CD4-positive, CD25-positive, alpha-beta regulatory T cell (primary cell): ENCODE data around the gene FHIT. TPM values are rescaled to one million over a fixed set of nuclear protein-coding genes. Genes with fewer than 3 reads are reported as not detected.
A peak's percentile ranks its signal among the peaks of the same experiment; 100 is the strongest.

Experiments
- ATAC-seq, 2 donors: fragments of 150-1000 bp; cut with Tn5 transposase; one replicate each; pipeline ENCODE4 v1.10.0; 2021; ENCODE audit warnings: low read depth in 2 of 2, moderate number of reproducible peaks in 2 of 2, moderate library complexity in 1 of 2
- DNase-seq, 3 donors: peaks; one replicate each; pipeline versions ENCODE4 v3.0.0 to v3.0.0-alpha.2; 2012 to 2022; ENCODE audit warnings: mixed read lengths in 1 of 3
- H3K27ac ChIP-seq: one replicate; pipeline ENCODE4 v1.7.0; 2013; ENCODE audit warnings: mild to moderate bottlenecking, low read length; ENCODE audit not compliant: insufficient read depth, poor library complexity, severe bottlenecking
- H3K27me3 ChIP-seq: one replicate; pipeline ENCODE4 v1.7.0; 2013; ENCODE audit warnings: low read length; ENCODE audit not compliant: control insufficient read depth, insufficient read depth
- H3K36me3 ChIP-seq: one replicate; pipeline ENCODE4 v1.7.0; 2013; ENCODE audit warnings: mild to moderate bottlenecking, low read length, moderate library complexity; ENCODE audit not compliant: control insufficient read depth, insufficient read depth
- H3K4me1 ChIP-seq: 2 replicates; pipeline ENCODE4 v1.7.0; 2013; ENCODE audit warnings: mild to moderate bottlenecking, low read length; ENCODE audit not compliant: insufficient read depth, control insufficient read depth, poor library complexity, severe bottlenecking
- H3K4me3 ChIP-seq: one replicate; pipeline ENCODE4 v1.7.0; 2013; ENCODE audit warnings: low read depth, mild to moderate bottlenecking, low read length, moderate library complexity
- H3K9me3 ChIP-seq, 2 experiments: 1 replicate in 1 of 2; 2 replicates in 1 of 2; pipeline ENCODE4 v1.7.0; 2013; ENCODE audit warnings: low read length in 2 of 2, mild to moderate bottlenecking in 1 of 2, moderate library complexity in 1 of 2; ENCODE audit not compliant: control insufficient read depth in 2 of 2
- H3K27ac Mint-ChIP-seq, 3 donors: one replicate each; pipeline ENCODE4 v1.8.0; 2020 to 2022; ENCODE audit warnings: mild to moderate bottlenecking in 3 of 3, mixed read lengths in 3 of 3, moderate library complexity in 2 of 3
- H3K27me3 Mint-ChIP-seq: one replicate; pipeline ENCODE4 v1.8.0; 2022; ENCODE audit warnings: mild to moderate bottlenecking, mixed read lengths
- H3K36me3 Mint-ChIP-seq: one replicate; pipeline ENCODE4 v1.8.0; 2020; ENCODE audit warnings: mixed read lengths
- H3K4me1 Mint-ChIP-seq, 4 donors: one replicate each; pipeline ENCODE4 v1.8.0; 2020 to 2022; ENCODE audit warnings: mixed read lengths in 4 of 4, mild to moderate bottlenecking in 1 of 4
- H3K4me3 Mint-ChIP-seq, 4 donors: one replicate each; pipeline ENCODE4 v1.8.0; 2020 to 2022; ENCODE audit warnings: mild to moderate bottlenecking in 4 of 4, mixed read lengths in 4 of 4, moderate library complexity in 3 of 4
- H3K9me3 Mint-ChIP-seq, 7 donors: one replicate each; pipeline ENCODE4 v1.8.0; 2020 to 2022; ENCODE audit warnings: mixed read lengths in 7 of 7, mild to moderate bottlenecking in 3 of 7, moderate library complexity in 2 of 7
- polyA plus RNA-seq, 4 donors: library from polyadenylated mRNA; unstranded; fragments of 300-500 nt; fragmentation: Illumina TruSeq; gene quantifications; one replicate each; pipeline ENCODE4 v1.2.3, GENCODE V29; 2021
- total RNA-seq: library from RNA; stranded (reverse); gene quantifications from one replicate; pipeline ENCODE4 v1.2.3, GENCODE V29; 2022

FHIT gene
- total and polyA plus RNA-seq, 5 donors from 2014 or later, result 7.8 to 120 (median 14.4) TPM

DNA sequence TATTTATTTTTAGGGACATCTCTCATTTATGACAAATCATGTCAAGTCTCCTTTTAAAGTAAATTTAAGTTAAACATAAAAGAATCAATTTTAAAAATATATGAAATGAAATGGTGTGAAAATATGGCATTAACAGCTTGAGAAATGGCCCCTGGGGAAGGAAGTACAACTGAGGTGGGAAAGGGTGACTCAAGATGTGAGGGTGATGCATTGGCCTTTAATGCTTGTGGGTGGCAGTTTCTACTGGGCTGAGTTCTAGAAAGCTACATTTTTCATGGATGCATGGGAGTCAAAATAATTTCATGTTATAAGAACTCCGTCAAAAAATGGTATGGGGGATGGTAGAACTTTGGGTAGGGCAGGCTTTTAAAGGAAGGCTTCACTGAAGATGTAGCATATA lies 1492.6 kb downstream of the FHIT start:
- Mint-ChIP-seq H3K4me1 (peaks cover 4 to 33% (median 18%) of the 10 kb centered on the region in 4 donors), H3K36me3 (peaks cover 5% of the 10 kb centered on the region), H3K27ac (no peak overlapping the region), H3K4me3 (no peak overlapping the region), H3K27me3 (peaks cover 4% of the 10 kb centered on the region), H3K9me3 (peaks cover 0 to 1% (median 0%) of the 10 kb centered on the region in 7 donors)
- Histone ChIP-seq H3K36me3 (no peaks in the 10 kb centered on the region), H3K4me3 (no peak overlapping the region), H3K9me3 (no peaks in the 10 kb centered on the region), H3K27ac (no peak overlapping the region), H3K4me1 (no peaks in the 10 kb centered on the region), H3K27me3 (no peaks in the 10 kb centered on the region)
- DNase-seq, result no peak
- no peak for ATAC-seq

DNA sequence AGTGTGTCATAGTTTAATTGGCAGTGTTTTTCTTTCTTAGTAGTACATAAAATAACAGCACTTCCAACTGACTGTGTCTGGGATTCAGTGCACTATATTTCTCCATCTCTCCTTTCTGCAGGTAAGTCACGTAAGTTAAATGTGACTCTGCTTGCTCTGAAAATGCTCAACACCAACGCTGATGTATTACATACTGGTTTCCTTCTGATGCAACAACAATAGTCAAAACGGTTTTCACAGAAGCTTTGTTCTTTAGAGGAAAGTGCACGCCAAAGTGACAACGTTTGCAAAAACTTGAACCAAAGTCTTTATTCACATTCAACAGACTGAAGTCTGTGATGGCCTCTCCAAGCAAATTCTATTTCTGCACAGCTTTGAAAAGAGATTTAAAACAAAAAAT lies 1494.3 kb downstream of the FHIT start:
- Histone ChIP-seq H3K27me3 (no peaks in the 10 kb centered on the region), H3K4me3 (no peak overlapping the region), H3K9me3 (no peaks in the 10 kb centered on the region), H3K27ac (no peak overlapping the region), H3K4me1 (no peaks in the 10 kb centered on the region), H3K36me3 (no peaks in the 10 kb centered on the region)
- H3K36me3 Mint-ChIP-seq, result peaks cover 12% of the 10 kb centered on the region
- H3K4me1 Mint-ChIP-seq, result peaks cover 4 to 37% (median 19%) of the 10 kb centered on the region in 4 donors
- DNase-seq (peak in 1 of 3 donors; percentile 16), ATAC-seq (no peak)
- H3K4me3 Mint-ChIP-seq, result no peak overlapping the region
- H3K27ac Mint-ChIP-seq, result no peak overlapping the region
- peaks cover 4% of the 10 kb centered on the region for H3K27me3 Mint-ChIP-seq
- H3K9me3 Mint-ChIP-seq, result peaks cover 0 to 1% (median 0%) of the 10 kb centered on the region in 7 donors

DNA sequence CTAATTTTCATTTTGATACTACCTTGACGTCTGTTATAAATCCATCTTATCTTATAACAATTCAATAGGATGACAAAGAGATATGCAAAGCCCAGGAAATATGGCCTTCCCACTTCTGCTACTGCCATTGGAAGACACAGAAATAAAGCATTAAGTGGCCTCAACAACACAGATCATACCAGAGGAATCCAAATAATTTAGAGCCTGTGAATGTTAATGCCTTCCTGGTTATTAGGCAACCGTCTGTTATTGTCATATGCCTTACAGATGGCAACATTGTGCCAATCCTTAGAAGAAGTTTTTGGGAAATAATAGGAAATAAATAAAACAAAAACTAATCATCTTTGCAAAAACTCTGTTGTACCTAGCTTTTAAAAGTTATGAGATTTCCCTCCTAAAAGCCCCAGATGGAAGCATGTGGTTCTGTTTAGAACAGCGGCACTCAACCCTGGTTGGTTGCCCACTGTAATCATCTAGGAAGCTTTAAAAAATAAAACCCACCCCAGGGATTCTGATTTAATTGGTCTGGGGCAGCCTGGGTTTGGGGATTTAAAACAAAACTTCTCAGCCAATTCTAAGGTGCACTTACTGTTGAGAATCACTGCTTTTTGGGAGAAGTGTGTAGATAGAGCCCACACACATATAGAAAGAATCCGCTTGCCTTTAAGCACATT lies 1496.7 kb downstream of the FHIT start:
- Histone ChIP-seq H3K4me3 (no peak overlapping the region), H3K27ac (no peak overlapping the region), H3K9me3 (no peaks in the 10 kb centered on the region), H3K36me3 (no peaks in the 10 kb centered on the region), H3K4me1 (no peaks in the 10 kb centered on the region), H3K27me3 (no peaks in the 10 kb centered on the region)
- peaks cover 15% of the 10 kb centered on the region for H3K36me3 Mint-ChIP-seq
- peaks cover 7% of the 10 kb centered on the region for H3K27me3 Mint-ChIP-seq
- peaks cover 4 to 28% (median 15%) of the 10 kb centered on the region in 4 donors for H3K4me1 Mint-ChIP-seq
- ATAC-seq, result no peak
- H3K27ac Mint-ChIP-seq, result peak overlapping the region in 1 of 3 donors; percentile 24
- DNase-seq, result no peak
- H3K9me3 Mint-ChIP-seq, result peaks cover 0 to 2% (median 0%) of the 10 kb centered on the region in 7 donors
- H3K4me3 Mint-ChIP-seq, result no peak overlapping the region

DNA sequence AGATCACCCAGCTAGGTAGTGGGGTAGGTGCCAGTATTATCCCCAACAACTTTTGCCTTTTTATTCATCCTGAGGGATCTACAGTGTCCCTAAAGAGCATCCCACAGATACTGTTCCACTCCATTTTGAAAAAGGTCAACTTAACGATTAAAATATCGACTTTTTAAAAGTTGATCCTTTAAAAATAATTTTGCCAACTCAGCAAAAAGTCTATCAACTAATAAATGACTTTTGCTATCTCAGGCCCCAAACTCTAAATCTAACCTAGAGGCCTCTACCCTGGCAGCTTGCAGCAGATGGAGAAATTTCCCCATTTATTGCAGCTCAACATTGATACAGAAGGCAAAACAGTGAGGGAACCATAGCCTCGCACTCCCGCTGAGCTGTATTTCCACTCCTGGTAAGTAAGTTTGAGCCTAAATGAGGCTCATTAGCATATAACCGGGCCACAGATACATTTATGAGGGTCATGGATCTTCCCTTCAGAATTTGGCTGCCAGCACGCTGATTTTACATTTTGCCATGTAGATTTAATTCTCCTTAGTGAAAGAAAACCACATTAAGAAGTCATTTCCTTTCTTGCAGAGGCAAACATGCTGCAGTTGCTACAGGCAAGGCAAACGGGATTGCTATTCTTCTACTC lies 1497.3 kb downstream of the FHIT start:
- Histone ChIP-seq H3K4me1 (no peaks in the 10 kb centered on the region), H3K27ac (no peak overlapping the region), H3K27me3 (no peaks in the 10 kb centered on the region), H3K36me3 (peaks cover 3% of the 10 kb centered on the region), H3K4me3 (no peak overlapping the region), H3K9me3 (no peaks in the 10 kb centered on the region)
- H3K36me3 Mint-ChIP-seq, result peaks cover 18% of the 10 kb centered on the region
- peak overlapping the region in 1 of 3 donors; percentile 24 for H3K27ac Mint-ChIP-seq
- H3K4me1 Mint-ChIP-seq, result peaks cover 4 to 25% (median 14%) of the 10 kb centered on the region in 4 donors
- DNase-seq, result no peak
- no peak for ATAC-seq
- no peak overlapping the region for H3K4me3 Mint-ChIP-seq
- peaks cover 7% of the 10 kb centered on the region for H3K27me3 Mint-ChIP-seq
- H3K9me3 Mint-ChIP-seq, result peaks cover 0 to 2% (median 0%) of the 10 kb centered on the region in 7 donors

DNA sequence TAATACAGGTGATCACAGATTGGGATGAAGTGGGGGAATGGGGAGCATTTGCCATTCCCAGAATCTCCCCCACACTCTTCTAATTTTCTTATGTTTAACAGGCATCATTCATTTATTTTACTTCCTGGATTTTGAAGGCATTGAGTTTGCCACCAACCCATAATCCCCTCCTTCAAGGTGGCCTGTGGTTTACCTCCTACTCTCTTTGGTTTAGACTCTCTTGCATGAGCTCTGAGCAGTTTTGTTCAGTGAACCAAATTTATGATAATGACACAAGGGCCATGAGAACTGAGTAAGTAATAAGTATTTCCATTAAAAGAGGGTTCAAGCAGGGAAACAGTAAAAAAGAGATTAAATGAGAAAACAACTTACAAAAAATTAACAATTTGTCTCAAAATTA lies 1498.3 kb downstream of the FHIT start:
- H3K36me3 Mint-ChIP-seq, result peaks cover 17% of the 10 kb centered on the region
- DNase-seq (no peak), ATAC-seq (no peak)
- peaks cover 0 to 2% (median 0%) of the 10 kb centered on the region in 7 donors for H3K9me3 Mint-ChIP-seq
- Histone ChIP-seq H3K9me3 (no peaks in the 10 kb centered on the region), H3K4me1 (no peaks in the 10 kb centered on the region), H3K4me3 (no peak overlapping the region), H3K36me3 (peaks cover 3% of the 10 kb centered on the region), H3K27me3 (no peaks in the 10 kb centered on the region), H3K27ac (no peak overlapping the region)
- H3K4me3 Mint-ChIP-seq, result no peak overlapping the region
- peaks cover 1 to 23% (median 13%) of the 10 kb centered on the region in 4 donors for H3K4me1 Mint-ChIP-seq
- no peak overlapping the region for H3K27ac Mint-ChIP-seq
- H3K27me3 Mint-ChIP-seq, result peaks cover 7% of the 10 kb centered on the region

DNA sequence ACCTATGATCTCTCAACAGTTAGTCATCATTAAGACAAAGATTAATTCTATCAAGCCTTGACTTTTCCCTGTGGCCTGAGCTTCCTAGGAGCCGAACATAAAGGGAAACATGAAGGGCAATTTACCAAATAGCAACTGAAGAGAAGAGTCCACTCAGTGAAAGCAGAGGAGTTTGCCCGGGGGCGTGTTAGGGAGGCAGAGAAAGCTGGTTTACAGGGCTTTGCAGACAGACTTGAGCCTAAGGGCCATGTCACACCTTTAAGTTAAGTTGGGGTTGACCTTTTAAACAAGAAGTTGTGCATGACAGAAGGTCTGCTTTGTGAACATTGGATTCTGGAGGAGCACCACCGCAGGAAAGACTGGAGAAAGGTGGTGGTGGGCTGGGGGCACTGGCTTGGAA lies 1499.6 kb downstream of the FHIT start:
- DNase-seq (no peak), ATAC-seq (no peak)
- no peak overlapping the region for H3K4me3 Mint-ChIP-seq
- H3K27me3 Mint-ChIP-seq, result peaks cover 4% of the 10 kb centered on the region
- Histone ChIP-seq H3K4me1 (no peaks in the 10 kb centered on the region), H3K27me3 (no peaks in the 10 kb centered on the region), H3K9me3 (no peaks in the 10 kb centered on the region), H3K36me3 (peaks cover 5% of the 10 kb centered on the region), H3K4me3 (no peak overlapping the region), H3K27ac (no peak overlapping the region)
- H3K36me3 Mint-ChIP-seq, result peaks cover 17% of the 10 kb centered on the region
- peaks cover 0 to 3% (median 0%) of the 10 kb centered on the region in 7 donors for H3K9me3 Mint-ChIP-seq
- H3K27ac Mint-ChIP-seq, result peak overlapping the region in 2 of 3 donors; percentile 27 to 57
- H3K4me1 Mint-ChIP-seq, result peaks cover 0 to 20% (median 10%) of the 10 kb centered on the region in 4 donors

DNA sequence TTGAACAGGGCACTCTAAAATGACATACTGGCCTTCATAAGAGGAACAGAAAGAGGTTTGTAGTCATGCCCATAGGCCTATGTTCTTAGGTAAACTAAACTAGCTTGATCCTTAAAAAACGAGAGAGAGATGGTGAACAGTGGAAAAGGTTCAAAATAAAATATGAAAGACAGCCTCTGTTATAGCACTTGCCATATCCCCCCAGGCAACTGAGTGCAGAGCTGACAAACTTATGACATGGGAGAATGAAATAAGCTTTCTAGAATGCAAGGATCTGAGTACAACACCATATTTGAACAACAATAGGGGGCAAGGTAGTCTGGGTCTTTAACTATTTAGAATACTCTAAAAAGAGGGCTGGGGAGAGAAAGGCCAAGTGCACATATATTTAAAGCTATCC lies 1500.9 kb downstream of the FHIT start:
- H3K9me3 Mint-ChIP-seq, result peaks cover 0 to 3% (median 0%) of the 10 kb centered on the region in 7 donors

More for the DNA sequence above, 1500.9 kb downstream of the FHIT start:
- no peak overlapping the region for H3K4me3 Mint-ChIP-seq
- ATAC-seq (no peak), DNase-seq (no peak)
- Histone ChIP-seq H3K27ac (no peak overlapping the region), H3K27me3 (no peaks in the 10 kb centered on the region), H3K9me3 (no peaks in the 10 kb centered on the region), H3K4me3 (no peak overlapping the region), H3K4me1 (no peaks in the 10 kb centered on the region), H3K36me3 (peaks cover 7% of the 10 kb centered on the region)
- peaks cover 0 to 16% (median 6%) of the 10 kb centered on the region in 4 donors for H3K4me1 Mint-ChIP-seq
- peaks cover 4% of the 10 kb centered on the region for H3K27me3 Mint-ChIP-seq
- peaks cover 17% of the 10 kb centered on the region for H3K36me3 Mint-ChIP-seq
- H3K27ac Mint-ChIP-seq, result peak overlapping the region in 1 of 3 donors; percentile 39
